Measurements from ENCODE around the gene TMEM51. TPM values are rescaled to one million over a fixed set of nuclear protein-coding genes. Genes with fewer than 3 reads are reported as not detected.

TMEM51 gene
- total and polyA plus RNA-seq, 2 of the 4 experiments (the other 2 are of a cell fraction), result 2.7 to 10.2 TPM

GRCh38 chr1:15187175-15188129 is 33.9 kb downstream of the TMEM51 start:
- Histone ChIP-seq H3K18ac (ENCODE audit: low read depth, low read length) (0 out of 2 replicates have a peak overlapping the region, but pooled peaks have one; percentile 26), H3K27me3 (ENCODE audit: control insufficient read depth, insufficient read depth, low read length) (no peaks in the 10 kb centered on the region), H3K4me1 (ENCODE audit: control insufficient read depth, insufficient read depth, low read length) (peaks cover 33% of the 10 kb centered on the region), H2BK15ac (ENCODE audit: low read depth, low read length) (0 out of 3 replicates have a peak overlapping the region, but pooled peaks have one; percentile 10), H4K8ac (ENCODE audit: low read depth in 2 of 2, low read length in 2 of 2) (peak overlapping the region; percentile 42 to 54; a peak in 2 of 4 replicates), H3K14ac (replicated peaks; ENCODE audit: low read depth, low read length) (no peak overlapping the region; the same call in 1 of the 2 replicates), H4K5ac (ENCODE audit: low read depth, low read length) (peak overlapping the region; percentile 47; the same call in 1 of the 2 replicates), H4K20me1 (ENCODE audit: insufficient read depth, low read length) (peaks cover 16% of the 10 kb centered on the region), H3K27ac (ENCODE audit: insufficient read depth, low read length) (peak overlapping the region; percentile 62), H3K4me2 (ENCODE audit: low read depth, low read length) (no peak overlapping the region; the same call in 1 of the 2 replicates), H3K23ac (ENCODE audit: low read depth, low read length) (peak overlapping the region; percentile 41; the same call in 1 of the 2 replicates), H2AK5ac (ENCODE audit: low read depth, low read length) (peak overlapping the region; percentile 85), H4K91ac (ENCODE audit: insufficient read depth, low read depth, low read length) (peak overlapping the region; percentile 24), H3K36me3 (ENCODE audit: control insufficient read depth, insufficient read depth, low read length) (no peaks in the 10 kb centered on the region), H3K9me3 (ENCODE audit: control insufficient read depth, insufficient read depth, low read length) (no peaks in the 10 kb centered on the region), H2BK20ac (ENCODE audit: low read depth, low read length) (no peak overlapping the region), H3K4me3 (ENCODE audit: insufficient read depth, low read depth, low read length) (no peak overlapping the region), H2AK9ac (replicated peaks; ENCODE audit: low read depth, low read length, poor library complexity) (no peak overlapping the region), H2AFZ (replicated peaks; ENCODE audit: low read length, poor library complexity) (no peak overlapping the region), H2BK120ac (ENCODE audit: low read depth, low read length) (peak overlapping the region; percentile 35; the same call in 1 of the 2 replicates), H3K56ac (ENCODE audit: extremely low read depth, insufficient read depth, low read length) (no peak overlapping the region), H2BK5ac (ENCODE audit: low read depth, low read length, poor library complexity, severe bottlenecking) (no peak overlapping the region), H3K79me1 (ENCODE audit: low read depth in 1 of 2, low read length in 2 of 2) (peaks cover 51 to 93% of the 10 kb centered on the region in 2 experiments), H3K9me1 (ENCODE audit: insufficient read depth, low read length) (peaks cover 41% of the 10 kb centered on the region), H3K9ac (ENCODE audit: low read depth, low read length) (peak overlapping the region; percentile 6; the same call in 1 of the 2 replicates), H3K4ac (ENCODE audit: low read depth, low read length) (peak overlapping the region; percentile 54)
- ChIA-PET CTCF (no interaction called here), POLR2A (ENCODE audit: unreplicated experiment) (no interaction called here)
- intact Hi-C loops (cut with micrococcal nuclease) (no loop called here), dilution Hi-C loops (cut with HindIII; ENCODE audit: low sequenced_read_pairs, unreplicated experiment) (no loop called here), in situ Hi-C loops (cut with MboI; ENCODE audit: low sequenced_read_pairs) (no loop called here)
- WGBS, 2 experiments (ENCODE audit: extremely low coverage in 2 of 2, insufficient read length in 1 of 2), result 60% methylated on average over 1 of the region's 15 CpGs; no CpG with 5 or more reads in 1 of the 2 experiments
- no TSS peak for BruUV-seq (replicated peaks)
- ATAC-seq (ENCODE audit: low read depth), result peak; percentile 10
- no peak for DNase-seq
- TF ChIP-seq RAD21 (IDR thresholded peaks at IDR 0.05; ENCODE audit: low read length) (no peak), MAFK (IDR thresholded peaks at IDR 0.05; ENCODE audit: low read depth, low read length) (no peak), SMC3 (IDR thresholded peaks at IDR 0.05; ENCODE audit: low read depth, low read length) (no peak), CEBPB (IDR thresholded peaks at IDR 0.05; ENCODE audit: low read depth, low read length) (no peak), MAZ (IDR thresholded peaks at IDR 0.05; ENCODE audit: borderline replicate concordance, low read depth, low read length) (no peak), RCOR1 (IDR thresholded peaks at IDR 0.05; ENCODE audit: insufficient replicate concordance, low read length) (no peak), FOS (IDR thresholded peaks at IDR 0.05; ENCODE audit: low read depth, low read length) (no peak), CHD1 (IDR thresholded peaks at IDR 0.05; ENCODE audit: low read depth, low read length) (no peak), BHLHE40 (IDR thresholded peaks at IDR 0.05; ENCODE audit: low read depth, low read length) (no peak), NFE2L2 (IDR thresholded peaks at IDR 0.05; ENCODE audit: low read depth, low read length) (no peak), POLR2A (IDR thresholded peaks at IDR 0.05; ENCODE audit: low read depth, low read length) (no peak), RFX5 (IDR thresholded peaks at IDR 0.05; ENCODE audit: low read depth, low read length) (no peak), MXI1 (IDR thresholded peaks at IDR 0.05; ENCODE audit: borderline replicate concordance, low read depth, low read length) (no peak)
- TF ChIP-seq, protein P1, sequence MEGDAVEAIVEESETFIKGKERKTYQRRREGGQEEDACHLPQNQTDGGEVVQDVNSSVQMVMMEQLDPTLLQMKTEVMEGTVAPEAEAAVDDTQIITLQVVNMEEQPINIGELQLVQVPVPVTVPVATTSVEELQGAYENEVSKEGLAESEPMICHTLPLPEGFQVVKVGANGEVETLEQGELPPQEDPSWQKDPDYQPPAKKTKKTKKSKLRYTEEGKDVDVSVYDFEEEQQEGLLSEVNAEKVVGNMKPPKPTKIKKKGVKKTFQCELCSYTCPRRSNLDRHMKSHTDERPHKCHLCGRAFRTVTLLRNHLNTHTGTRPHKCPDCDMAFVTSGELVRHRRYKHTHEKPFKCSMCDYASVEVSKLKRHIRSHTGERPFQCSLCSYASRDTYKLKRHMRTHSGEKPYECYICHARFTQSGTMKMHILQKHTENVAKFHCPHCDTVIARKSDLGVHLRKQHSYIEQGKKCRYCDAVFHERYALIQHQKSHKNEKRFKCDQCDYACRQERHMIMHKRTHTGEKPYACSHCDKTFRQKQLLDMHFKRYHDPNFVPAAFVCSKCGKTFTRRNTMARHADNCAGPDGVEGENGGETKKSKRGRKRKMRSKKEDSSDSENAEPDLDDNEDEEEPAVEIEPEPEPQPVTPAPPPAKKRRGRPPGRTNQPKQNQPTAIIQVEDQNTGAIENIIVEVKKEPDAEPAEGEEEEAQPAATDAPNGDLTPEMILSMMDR (conservative IDR thresholded peaks at IDR 0.05; ENCODE audit: low read depth, low read length), result no peak
- TF ChIP-seq, protein P2, sequence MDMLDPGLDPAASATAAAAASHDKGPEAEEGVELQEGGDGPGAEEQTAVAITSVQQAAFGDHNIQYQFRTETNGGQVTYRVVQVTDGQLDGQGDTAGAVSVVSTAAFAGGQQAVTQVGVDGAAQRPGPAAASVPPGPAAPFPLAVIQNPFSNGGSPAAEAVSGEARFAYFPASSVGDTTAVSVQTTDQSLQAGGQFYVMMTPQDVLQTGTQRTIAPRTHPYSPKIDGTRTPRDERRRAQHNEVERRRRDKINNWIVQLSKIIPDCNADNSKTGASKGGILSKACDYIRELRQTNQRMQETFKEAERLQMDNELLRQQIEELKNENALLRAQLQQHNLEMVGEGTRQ (IDR thresholded peaks at IDR 0.05; ENCODE audit: low read depth, low read length), result no peak

All from IMR-90 (cell line).